Measurements from ENCODE around the gene PAQR5.

DNA sequence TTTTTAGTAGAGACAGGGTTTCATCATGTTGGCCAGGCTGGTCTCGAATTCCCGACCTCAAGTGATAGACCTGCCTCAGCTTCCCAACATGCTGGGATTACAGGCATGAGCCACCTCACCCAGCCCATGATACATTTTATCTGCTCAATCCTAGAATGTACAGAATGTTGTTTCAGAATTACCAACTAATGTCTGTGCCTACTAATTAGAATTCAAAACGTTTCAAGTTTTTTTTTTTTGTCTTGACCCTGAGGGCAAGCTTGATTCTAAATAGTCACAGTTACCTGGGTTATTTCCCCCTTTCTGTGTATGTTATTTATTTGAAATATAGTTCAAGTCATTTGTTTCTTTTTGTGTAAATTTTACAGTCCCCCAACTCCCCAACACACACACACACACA lies 110.1 kb downstream of the PAQR5 start:
- TF ChIP-seq POLR2A (IDR thresholded peaks at IDR 0.05; ENCODE audit: low read depth, low read length) (no peak), POLR2AphosphoS5 (IDR thresholded peaks at IDR 0.05; ENCODE audit: low read depth, low read length) (no peak), TAF1 (IDR thresholded peaks at IDR 0.05; ENCODE audit: borderline replicate concordance, low read depth, low read length) (no peak)
